T-helper 9 cell (primary cell): ENCODE measurements around the gene SSH3.
A peak's percentile ranks its signal among the peaks of the same experiment; 100 is the strongest.
"Not testable (repeated sequence)": the region's sequence is repeated elsewhere in the genome, so short reads cannot be mapped to it uniquely, and the experiment has no call there.

Source experiments
- DNase-seq: peaks from one replicate; pipeline ENCODE4 v3.0.0-alpha.2; 2020

The SSH3 gene

DNA sequence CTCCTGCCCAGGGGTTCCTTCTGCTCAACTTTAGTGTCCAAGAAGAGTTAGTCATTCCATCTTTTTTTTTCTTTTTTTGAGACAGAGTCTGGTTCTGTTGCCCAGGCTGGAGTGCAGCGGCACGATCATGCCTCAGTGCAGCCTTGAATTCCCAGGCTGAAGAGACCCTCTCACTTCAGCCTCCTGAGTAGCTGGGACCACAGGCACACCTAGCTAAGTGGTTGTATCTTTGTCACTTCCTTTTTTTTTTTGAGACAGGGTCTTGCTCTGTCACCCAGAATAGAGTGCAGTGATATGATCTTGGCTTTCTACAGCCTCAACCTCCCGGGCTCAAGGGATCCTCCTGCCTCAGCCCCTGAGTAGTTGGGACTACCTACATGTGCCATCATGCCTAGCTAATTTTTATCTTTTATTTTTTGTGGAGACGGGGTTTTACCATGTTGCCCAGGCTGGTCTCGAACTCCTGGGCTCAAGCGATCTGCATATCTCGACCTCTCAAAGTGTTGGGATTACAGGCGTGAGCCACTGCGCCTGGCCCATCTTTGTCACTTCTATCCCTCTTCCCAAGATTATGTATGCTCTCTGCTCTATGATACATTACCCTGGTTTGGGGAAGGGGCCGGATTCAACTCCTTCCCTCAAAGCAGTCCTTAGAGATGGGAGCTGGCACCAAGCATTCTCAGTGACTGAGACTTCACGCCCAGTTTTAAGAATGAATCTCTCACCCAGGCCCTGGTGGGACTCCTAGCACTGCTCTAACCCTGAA, 10.0 kb downstream of the SSH3 start:
- DNase-seq: no peak

DNA sequence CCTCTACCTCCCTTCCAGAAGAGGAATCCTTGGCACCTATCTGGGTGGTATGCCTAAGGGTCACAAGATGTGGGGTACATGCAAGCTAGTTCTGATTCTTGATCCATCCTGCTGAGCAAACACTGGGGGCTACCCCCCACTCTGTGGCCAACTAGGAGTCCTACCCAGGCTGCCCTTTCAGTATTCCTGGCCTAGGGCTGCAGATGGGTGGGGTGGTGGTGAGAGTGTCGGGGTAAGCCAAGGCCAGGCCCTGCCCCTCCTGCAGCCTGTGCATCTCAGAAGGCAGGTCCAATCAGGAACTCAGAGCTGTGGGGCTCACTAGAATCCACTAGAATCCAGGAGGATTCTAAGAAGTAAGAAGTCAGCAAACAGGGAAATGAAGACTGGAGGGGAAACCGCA, 10.9 kb downstream of the SSH3 start:
- no peak for DNase-seq

DNA sequence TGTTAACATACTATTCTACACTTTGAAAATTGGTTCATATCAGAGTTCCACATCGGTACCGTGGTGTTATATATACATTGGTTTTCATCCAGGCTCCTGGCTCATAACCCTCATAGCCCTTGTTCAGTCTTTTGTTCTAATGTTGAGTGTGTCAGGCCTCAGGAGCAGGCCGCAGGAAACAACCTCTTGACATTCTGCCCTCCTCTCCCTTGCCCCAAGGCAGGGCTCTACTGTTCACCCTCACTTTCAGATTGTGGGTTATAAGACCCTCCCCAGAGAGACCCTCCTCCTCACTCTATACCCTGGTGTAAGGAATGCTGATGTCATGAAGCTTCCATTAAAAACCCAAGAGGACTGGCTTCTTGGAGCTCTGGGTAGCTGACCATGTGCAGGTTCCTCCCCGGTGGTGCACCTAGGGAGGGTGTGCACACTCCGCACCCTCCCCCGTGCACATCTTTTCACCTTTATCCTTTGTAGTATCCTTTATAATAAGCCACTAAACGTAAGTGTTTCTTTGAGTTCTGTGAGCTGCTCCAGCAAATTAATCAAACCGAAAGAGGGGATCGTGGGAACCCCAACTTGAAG, 12.1 kb downstream of the SSH3 start:
- DNase-seq: no peak

GRCh38 chr11:67316882-67317204, 13.5 kb downstream of the SSH3 start:
- no peak for DNase-seq

DNA sequence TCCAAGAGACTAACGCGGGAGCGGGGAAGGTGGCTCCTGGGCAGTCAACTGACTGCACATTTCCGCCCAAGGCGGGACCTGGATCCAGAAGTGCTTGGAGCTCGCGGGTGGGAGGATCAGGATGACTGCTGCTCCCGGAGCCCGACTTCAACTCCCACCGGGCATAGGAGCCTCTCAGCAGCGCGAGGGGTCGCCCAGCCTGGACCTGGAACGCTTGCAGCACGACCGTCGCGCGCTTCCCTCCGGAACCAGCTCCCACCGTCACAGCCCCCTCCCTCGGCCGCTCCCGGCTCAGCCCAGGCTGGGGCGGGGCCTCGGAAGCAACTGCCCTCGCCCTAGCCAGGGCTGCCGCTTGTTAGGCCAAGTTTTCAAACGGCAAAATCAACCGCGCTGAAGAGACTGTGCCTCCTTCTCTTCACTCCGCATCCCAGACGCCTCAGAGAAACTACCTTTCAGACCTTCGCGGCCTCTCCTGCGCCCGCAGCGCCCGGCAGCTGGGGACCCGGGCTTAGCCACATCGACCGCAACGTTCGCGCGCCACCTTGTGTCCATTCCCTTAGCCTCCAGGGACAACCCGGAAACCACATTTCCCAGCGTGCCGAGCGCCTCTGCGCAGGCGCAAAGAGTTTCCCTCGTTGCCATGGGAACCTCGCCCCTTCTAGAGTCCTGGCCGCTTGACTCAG, 14.0 kb downstream of the SSH3 start:
- peak; percentile 98 for DNase-seq

DNA sequence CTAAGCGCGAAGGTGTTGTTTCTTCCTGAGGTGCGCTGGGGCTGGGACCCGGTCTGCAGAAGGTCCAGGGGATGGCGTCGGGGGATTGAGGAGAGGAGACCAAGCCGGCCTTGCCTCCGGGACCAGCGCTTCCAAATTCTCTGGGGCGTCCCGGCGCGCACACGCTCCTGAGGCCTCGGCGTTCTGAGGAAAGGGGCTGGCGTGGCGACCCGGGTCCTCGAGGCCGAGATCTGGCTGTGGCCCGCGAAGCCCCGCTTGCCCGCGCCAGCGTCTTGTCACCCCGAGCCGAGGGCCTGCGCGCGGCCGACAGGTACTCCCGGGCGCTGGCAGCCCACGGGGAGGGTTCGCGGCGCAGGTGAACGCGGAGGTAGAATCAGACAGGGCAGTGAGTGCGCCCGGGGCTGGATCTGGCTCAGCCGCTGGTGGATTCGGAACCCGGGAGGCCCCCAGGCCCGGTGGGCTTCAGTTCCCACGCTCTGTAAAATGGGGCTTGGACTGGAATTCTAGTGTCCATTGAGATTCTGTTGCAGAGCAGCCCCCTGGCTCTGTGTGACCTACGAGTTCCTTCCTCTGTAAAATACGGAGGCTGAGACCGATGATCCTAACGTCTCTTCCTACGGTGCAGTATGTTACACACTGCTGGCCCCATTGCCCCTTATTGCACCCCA, 14.7 kb downstream of the SSH3 start:
- DNase-seq: peak; percentile 34

GRCh38 chr11:67318876-67319275, 15.5 kb downstream of the SSH3 start:
- not testable (repeated sequence) for DNase-seq

DNA sequence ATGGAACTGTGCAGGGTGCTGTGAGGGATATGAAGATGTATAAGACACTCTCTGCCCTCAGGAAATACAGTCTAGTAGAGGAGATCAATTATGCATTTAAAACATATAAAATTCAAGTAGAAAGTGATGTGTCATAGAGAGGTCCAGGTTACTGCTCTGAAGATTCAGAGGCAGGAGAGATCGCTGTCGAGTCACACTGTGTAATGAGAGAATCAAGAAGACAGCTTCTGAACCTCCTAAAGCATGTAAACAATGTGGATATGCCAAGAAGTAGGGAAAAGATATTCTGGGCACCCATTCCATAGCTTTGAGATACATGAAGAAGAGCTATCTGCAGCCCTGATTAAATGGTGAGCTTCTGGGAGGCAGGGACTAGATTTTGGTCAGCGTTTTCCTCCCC, 16.7 kb downstream of the SSH3 start:
- no peak for DNase-seq

DNA sequence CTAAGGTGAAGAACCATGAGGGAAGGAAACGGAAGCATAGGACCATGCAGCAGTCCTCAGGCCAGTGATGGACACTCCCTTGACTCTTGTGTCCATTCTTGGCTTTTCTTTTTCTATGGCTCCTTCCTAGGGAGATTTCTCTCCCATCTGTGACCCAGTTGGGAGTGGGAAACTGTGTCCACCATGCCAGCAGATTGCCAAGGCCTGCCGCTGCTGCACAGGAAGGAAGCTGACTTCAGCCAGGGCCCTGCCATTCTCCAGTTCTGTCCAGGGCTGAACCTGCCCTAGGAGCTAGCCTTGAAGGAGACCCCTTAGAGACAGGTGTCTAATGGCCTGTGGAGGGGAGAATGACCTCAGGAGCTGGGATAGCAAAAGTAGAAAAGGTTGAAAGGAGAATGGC, 17.4 kb downstream of the SSH3 start:
- DNase-seq: no peak

DNA sequence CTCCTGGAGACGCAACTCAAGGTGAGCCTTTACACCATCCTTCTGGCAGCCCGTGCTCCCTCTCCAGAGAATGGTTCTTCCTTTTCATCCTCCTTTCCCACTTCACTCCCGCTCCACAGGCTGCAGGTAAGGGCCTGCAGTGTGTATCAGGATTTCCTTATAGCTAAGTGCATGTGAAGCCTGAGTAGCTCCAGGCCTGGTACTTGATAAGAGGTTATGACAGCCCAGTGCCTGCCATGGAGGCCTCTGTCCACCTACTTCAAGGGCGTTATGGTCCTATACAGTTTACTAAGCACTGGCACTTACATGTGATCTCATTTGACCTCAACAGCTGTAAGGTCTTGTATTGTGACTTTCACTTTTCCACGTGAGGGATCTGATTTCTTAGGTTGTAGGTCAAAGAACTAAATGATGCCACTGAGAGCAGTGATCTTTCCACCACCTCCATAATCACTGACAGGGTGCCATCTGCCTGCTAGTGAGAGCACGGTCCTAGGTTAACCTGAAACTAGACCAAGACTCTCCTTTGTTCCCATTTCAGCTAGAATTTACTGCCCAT, 18.1 kb downstream of the SSH3 start:
- DNase-seq: no peak

DNA sequence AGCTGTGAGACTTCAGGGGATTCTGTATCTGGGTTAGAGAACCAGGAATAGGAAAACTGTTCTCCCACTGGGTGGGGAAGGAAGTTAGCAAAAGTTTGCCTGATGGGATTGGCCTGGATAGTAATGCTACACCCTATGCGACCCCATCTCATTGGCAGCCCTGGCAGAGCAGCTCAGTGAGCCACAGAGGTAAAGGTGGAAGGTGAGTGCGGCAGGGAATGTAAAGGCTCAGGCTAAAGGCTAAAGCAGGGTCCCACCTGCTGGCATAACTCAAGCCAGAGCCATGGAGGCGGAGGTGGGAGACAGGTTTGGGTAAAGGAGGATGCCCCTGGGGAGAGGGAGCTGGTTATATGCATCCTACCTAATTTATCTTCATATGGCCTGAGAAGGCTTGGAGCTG, 18.7 kb downstream of the SSH3 start:
- no peak for DNase-seq

DNA sequence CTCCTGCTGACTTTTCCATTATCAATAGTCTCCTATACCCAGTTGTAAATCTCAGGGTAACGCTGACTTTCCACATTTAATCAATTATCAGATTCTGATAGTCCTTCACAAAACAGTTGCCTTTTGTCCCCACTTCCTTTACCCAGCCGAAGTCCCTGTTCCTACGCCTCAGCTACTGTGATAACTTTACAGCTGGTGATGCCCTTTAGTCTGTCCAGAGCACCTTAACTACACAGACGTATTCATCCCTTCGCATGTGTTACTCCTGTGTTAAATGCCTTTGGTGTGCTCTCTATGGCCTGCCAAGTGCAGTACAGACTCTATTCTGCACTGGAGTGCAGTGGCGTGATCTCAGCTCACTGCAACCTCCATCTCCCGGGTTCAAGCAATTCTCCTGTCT, 20.2 kb downstream of the SSH3 start:
- DNase-seq: no peak

GRCh38 chr11:67332081-67332691, 28.9 kb downstream of the SSH3 start:
- no peak for DNase-seq

DNA sequence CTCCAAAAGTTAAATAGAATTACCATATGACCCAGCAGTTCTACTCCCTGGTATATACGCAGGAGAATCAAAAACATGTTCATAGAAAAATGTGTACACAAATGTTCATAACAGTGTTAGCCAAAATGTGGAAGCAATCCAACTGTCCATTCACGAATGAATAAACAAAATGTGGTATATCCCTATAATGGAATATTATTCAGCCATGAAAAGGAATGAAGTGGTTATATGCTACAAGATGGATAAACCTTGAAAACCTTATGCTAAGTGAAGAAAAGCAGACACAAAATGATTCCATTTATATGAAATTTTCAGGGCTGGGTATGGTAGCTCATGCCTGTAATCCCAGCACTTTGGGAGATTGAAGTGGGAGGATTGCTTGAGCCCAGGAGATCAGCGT, 33.9 kb downstream of the SSH3 start:
- no peak for DNase-seq

DNA sequence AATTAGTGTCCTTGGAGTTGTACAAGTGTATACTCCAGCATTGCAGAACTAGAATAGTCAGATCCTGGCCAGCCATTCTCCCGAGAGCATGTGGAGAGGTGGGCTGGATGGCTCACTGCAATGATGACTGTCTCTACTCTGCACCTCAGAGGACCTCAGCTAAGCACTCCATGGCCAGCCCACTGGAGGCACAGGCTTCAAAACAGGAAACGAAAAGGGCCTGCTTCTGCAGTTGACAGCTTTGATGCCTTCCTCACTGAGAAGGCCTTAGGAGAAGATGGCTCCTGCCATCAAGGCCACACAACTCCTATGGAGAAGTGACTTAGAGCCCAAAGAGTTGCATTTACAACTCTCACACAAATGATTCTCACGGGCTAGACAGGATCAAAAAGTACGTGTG, 40.9 kb downstream of the SSH3 start:
- DNase-seq: no peak

DNA sequence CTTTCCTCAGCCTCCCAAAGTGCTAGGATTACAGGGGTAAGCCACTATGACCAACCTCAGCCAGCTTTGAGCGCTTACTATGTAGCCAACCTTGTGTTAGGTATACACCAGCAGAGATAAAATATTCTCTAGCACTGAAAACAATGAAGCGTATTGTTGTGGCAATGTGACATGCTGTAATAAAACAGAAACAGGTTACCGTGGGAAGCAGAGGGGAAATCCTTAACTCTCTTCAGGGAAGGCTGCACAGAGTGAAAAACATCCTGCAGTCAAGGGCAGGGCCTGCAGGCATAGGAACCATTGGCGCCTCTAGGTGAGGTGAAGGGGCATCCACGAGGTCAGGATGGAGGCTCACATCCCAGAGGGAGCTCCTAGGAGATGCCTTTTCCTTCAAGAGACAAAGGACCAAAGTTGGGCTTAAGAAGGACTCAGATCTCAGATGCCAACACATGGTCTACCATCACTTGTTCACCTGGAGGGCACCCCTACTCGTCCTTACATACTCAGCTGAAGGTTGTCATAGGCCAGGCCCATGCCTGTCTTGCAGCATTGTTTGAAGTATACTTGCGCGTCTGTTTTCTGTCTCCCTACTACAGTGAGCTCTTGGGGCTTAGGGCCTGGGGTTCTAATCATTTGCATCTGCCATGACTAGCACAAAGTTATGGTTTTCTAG, 42.1 kb downstream of the SSH3 start:
- no peak for DNase-seq

DNA sequence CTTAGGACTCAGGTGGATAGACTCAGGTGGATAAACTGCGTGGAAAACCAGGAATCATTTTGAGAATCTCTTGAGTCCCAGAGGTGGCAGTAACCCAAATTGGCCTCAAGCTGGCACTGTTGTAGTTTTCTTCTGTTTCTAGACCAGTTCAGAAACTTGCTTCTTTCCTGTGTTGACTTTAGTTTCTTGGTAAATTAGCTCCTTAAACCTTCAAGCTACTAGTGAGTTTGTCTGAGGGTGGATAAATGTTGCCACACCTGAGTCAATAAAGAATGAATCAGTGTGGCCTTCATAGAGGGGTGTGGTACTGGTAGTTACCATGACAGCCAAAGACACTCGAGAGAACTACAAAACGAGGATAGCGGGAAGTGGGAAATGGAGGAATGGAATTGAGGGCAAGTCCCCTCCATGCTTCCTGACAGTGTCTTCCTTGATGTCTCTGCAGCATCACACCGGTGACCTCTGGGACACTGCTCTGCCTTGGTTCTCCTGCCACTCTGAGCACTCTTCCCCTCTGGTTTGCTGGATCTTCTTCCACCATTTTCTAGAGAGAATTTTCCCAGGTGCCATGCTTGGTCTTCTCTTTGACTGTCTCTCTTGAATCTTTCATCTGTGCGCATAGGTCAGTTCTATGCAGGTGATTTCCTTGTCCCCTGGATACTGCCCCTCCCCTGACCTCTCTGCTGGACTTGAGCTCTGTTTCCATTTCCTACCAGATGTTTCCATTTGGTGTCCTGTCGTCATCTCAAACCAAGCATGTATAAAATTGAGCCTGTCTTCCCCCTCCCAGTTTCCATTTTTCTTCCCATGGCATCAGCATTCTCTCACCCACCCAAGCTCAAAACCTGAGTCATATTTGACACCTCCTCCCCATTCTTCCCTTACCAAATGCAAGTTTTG, 42.8 kb downstream of the SSH3 start:
- DNase-seq: no peak

DNA sequence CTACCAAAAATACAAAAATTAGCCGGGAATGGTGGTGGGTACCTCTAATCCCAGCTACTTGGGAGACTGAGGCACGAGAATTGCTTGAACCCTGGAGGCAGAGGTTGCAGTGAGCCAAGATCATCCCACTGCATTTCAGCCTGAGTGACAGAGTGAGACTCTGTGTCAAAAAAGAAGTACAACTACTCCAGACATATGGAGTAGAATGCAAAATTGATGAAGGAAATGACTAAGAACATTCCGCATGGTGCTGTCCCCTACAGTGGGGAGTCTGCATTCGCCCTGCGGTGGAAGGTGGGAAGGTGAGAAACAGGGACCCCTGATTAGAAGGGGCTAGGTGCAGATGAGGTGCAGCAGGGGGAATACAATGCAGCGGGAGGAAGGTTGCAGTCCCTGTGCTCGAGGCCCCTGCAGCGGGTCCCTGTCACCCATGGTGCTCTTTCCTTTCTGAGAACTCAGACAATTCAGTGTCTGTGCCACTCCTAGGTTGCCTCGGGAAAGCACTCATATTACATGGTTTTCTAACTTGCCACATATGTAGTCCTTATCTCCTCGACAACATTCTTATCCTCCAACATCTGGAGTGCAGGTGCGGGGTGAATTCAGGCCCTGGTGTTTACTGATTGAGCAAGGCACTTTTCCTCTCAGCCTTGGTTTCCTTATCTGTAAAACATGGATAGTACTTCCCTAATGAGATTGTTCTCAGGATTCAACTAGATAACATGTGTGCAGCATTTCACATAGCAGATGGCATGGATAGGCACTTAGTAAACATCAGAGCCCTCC, 44.8 kb downstream of the SSH3 start:
- no peak for DNase-seq

GRCh38 chr11:67349036-67349435, 45.7 kb downstream of the SSH3 start:
- DNase-seq: no peak

DNA sequence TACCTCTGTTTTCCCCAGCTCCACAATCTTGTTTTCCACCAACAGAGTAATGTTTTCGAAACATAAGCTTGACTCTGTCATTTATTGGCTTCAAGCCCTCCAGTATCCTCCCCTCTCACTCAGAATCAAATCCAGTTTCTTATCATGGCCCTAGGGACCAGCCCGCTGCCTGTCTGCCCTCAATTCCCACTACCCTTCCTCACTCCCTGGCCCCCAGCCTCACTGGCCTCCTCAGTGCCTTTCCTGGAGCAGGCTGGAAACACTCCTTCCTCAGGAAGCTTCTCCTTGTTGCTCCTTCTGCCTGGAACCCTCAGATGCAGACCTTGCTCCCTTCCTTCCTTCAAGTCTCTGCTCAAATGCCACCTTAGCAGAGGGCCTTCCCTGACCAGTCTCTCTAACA, 46.1 kb downstream of the SSH3 start:
- no peak for DNase-seq
